GM12864 (cell line): ENCODE measurements around the gene FNDC3B.

ENCODE experiments used
- DNase-seq: peaks from one replicate; pipeline ENCODE4 v3.0.0-alpha.2; 2011; ENCODE audit warnings: low read depth
- H3K4me3 ChIP-seq: 2 replicates; pipeline ENCODE4 v1.5.1; 2011; ENCODE audit warnings: mild to moderate bottlenecking, low read depth, low read length, control low read depth
- TF ChIP-seq, protein P1 (sequence below): IDR thresholded peaks from 2 replicates; pipeline ENCODE4 v1.5.1; 2011; ENCODE audit warnings: low read depth, mild to moderate bottlenecking, moderate library complexity, low read length, control low read depth, inconsistent platforms; ENCODE audit errors: missing control alignments

Gene FNDC3B

DNA sequence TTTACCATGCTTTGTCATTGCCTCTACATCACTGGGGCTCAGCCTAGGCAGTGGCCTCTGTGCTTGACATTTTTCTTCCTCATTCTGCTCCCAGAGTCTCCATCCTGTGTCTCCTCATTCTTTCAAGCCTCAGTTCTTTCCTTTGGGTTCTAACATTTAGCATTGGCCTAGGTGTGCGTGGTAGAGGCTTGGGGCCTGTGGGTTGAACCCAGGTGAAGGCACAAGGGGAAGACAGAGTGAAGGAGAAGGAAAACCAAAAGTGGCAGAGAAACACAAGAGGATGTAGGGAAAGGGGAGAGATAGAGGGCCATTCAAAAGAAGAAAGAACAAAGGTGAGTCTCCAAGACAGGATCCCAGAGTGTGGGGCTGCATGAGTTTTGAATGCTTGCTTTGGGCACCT lies 75.7 kb downstream of the FNDC3B start:
- H3K4me3 ChIP-seq, result no peak overlapping the region
- TF ChIP-seq, protein P1, sequence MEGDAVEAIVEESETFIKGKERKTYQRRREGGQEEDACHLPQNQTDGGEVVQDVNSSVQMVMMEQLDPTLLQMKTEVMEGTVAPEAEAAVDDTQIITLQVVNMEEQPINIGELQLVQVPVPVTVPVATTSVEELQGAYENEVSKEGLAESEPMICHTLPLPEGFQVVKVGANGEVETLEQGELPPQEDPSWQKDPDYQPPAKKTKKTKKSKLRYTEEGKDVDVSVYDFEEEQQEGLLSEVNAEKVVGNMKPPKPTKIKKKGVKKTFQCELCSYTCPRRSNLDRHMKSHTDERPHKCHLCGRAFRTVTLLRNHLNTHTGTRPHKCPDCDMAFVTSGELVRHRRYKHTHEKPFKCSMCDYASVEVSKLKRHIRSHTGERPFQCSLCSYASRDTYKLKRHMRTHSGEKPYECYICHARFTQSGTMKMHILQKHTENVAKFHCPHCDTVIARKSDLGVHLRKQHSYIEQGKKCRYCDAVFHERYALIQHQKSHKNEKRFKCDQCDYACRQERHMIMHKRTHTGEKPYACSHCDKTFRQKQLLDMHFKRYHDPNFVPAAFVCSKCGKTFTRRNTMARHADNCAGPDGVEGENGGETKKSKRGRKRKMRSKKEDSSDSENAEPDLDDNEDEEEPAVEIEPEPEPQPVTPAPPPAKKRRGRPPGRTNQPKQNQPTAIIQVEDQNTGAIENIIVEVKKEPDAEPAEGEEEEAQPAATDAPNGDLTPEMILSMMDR, result no peak
- no peak for DNase-seq

- TF ChIP-seq, protein P1, result no peak
- H3K4me3 ChIP-seq, result no peak overlapping the region
- DNase-seq, result no peak
These were observed 76.4 kb downstream of the FNDC3B start for GRCh38 chr3:172115787-172116186.

DNA sequence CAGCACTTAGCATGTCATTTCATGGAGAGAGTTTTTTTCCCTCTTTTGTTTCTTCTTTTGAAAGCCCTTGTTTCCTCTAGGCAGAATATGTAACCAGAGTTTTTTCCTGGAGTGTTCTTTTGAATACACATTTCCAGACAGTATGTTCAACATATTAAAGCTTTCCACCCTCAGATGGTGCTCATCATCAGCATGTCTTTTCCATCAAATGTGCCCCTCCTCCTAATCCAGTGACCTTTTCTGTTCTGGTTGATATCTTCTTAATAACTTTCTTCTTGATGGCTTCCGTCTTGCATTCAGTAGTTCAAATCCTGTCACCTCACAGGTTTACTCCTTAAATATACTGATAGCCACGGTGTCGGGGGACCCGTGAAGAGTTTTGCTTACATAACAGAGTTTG lies 78.6 kb downstream of the FNDC3B start:
- TF ChIP-seq, protein P1, result no peak
- DNase-seq, result no peak
- no peak overlapping the region for H3K4me3 ChIP-seq

DNA sequence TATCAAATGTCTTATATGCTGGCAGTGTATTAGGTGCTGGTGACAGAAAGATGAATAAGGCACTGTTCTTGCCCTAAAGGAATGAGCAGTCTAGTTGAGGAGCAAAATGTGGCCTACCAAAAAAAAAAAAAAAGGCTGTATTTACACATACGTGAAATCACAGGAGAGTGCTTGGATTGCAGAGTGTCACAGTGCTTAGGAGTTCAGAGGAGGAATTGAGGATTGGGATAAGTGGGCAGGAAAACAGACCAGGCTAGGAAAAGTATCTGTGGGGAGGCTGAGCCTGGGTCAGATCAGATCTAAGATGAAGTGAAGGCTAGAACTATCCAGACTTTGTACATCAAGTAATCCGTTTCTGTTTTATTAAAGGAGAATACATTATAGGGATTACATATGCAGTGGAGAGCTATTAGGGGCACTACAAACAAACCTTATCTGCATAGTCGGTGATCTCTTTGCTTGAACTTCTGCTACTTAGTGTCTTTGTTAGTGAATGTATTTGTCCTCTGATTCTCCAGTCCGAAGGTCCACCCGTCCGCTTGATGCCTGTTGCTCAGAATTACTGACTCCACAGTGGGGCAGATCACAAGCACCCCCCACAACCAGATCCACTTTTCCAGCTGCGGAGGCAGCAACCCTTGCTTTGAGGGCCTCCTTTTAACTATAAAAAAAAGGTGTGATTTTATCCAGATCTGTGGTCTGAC lies 80.0 kb downstream of the FNDC3B start:
- no peak overlapping the region for H3K4me3 ChIP-seq
- no peak for DNase-seq
- TF ChIP-seq, protein P1, result no peak

DNA sequence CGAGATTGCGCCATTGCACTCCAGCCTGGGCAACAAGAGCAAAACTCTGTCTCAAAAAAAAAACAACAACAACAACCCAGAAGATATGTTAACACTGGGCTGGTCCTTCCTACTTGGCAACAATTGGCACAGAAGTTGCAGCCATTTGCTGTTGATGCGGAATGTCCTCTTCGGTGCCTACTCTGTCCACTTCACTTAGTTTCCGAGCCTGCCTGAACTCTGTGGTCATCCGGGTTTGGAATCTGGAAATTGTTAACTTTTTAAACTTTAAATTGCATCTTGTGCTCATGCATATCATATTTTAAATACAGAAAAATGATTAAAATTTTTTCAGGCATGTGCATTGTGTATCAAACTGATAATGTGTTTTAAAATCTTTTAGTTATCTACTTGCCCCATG lies 81.5 kb downstream of the FNDC3B start:
- TF ChIP-seq, protein P1, result no peak
- no peak overlapping the region for H3K4me3 ChIP-seq
- DNase-seq, result no peak

DNA sequence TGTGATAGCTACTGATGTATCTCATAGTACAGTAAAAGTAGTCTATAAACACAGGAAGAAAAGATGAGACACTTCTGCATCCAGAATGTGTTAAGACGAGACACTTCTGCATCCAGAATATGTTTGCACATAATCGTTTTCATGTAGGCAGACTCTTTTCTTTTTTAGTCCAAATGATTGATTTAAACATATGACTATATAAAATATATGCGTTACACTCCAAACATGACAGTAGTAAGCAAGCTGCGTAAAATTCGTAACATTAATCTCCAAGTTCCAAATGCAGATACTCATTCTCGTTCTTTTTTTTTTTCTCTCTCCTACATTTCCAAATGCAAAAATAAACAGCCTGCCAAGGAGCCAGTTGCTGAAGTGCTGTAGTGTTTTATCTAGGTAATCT lies 82.6 kb downstream of the FNDC3B start:
- TF ChIP-seq, protein P1, result no peak
- H3K4me3 ChIP-seq, result no peak overlapping the region
- no peak for DNase-seq

- TF ChIP-seq, protein P1, result no peak
- no peak overlapping the region for H3K4me3 ChIP-seq
- DNase-seq, result no peak
These were observed 84.9 kb downstream of the FNDC3B start for GRCh38 chr3:172124271-172124670.
